Fibroblast of skin of back (primary cell): ENCODE data around the gene ATP9A.
"Not testable (repeated sequence)": the region's sequence is repeated elsewhere in the genome, so short reads cannot be mapped to it uniquely, and the experiment has no call there.

Experiments used
- DNase-seq: peaks from one replicate; pipeline ENCODE4 v3.0.0-alpha.2; 2013

ATP9A gene

GRCh38 chr20:51723026-51723425 is 45.2 kb downstream of the ATP9A start:
- not testable (repeated sequence) for DNase-seq

DNA sequence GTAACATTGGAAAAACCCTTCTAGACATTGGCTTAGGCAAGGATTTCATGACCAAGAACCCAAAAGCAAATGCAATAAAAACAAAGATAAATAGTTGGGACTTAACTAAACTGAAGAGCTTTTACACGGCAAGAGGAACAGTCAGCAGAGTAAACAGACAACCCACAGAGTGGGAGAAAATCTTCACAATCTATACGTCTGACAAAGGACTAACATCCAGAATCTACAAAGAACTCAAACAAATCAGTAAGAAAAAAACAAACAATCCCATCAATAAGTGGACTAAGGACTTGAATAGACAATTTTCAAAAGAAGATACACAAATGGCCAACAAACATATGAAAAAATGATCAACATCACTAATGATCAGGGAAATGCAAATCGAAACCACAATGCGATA is 45.9 kb downstream of the ATP9A start:
- not testable (repeated sequence) for DNase-seq

DNA sequence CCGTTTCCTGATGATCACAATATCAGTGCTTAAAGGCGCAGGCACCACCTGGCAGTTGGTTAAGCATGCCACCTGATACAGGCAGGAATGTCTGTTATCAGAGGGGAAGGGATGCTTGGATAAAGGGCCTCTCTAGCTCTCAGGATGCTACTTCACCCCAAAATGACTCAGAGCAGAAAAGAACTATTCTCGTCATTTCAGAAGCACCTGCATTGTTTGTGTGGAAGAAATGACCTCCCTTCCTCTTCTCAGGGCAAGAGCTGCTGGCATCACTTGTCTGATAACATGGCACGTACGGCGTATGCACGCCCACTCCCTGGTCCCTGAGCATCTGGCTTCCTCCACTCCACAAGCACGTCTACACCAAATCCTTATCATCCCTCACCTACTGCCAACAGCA is 47.3 kb downstream of the ATP9A start:
- no peak for DNase-seq

DNA sequence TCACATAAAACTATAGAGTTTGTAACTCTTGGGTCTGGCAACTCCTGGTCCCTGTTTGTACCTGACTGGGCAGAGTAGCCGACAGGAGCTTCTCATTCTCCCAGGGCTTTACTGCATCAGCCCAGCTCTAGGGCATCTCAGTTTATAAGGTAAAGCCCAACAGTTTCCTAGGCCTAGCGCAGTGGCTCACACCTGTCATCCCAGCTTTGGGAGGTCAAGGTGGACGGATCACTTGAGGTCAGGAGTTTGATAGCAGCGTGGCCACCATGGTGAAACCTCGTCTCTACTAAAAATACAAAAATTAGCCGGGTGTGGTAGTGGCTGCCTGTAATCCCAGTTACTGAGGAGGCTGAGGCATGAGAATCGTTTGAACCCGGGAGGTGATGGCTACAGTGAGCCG is 47.8 kb downstream of the ATP9A start:
- DNase-seq = no peak

DNA sequence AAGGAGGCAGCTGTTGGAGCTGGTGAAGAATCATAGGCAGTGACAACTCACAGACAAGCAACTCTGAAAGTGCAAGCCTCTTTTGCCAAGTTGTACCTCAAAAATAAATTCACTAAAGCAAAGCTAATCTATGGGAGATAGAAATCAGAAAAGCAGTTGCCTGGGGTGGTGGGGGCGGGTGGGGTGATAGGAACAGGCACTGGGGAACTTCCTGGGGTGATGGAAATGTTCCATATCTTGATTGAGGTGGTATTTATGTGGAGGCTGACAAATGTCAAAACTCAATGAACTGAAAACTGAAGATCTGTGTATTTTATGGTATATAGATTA is 52.4 kb downstream of the ATP9A start:
- DNase-seq = no peak

DNA sequence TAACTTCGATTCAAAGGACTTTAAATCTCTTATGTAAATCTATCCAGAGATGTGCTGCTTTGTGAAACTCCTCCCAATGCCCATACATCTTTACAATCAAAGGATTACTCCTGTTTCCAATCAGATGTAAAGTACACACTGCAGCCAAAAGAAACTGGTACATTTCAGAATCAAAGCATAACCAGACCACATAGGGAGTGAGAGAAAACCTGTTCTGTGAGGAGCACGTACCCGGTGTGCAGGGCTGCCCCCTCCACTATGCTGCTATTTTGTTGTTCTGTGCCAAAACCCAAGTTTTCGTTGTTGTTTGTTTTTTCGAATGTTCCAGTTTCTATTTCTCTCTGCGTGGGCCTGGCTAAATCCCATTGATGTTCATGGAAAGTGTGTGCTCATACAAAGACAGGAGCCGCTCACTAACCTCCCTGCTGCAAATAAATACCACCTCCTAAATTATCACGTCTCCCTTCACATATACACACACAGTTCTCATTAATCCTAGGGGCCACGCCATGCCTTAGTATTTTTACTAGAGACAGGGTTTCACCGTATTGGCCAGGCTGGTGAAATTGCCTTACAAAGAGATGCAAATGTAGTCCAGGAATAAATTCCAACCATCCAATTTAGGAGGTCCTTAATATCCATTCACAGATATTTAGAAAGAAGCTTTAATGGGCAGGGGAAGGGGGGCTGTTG is 52.9 kb downstream of the ATP9A start:
- no peak for DNase-seq

- DNase-seq = no peak
Observed at GRCh38 chr20:51713213-51713598, 55.0 kb downstream of the ATP9A start.

DNA sequence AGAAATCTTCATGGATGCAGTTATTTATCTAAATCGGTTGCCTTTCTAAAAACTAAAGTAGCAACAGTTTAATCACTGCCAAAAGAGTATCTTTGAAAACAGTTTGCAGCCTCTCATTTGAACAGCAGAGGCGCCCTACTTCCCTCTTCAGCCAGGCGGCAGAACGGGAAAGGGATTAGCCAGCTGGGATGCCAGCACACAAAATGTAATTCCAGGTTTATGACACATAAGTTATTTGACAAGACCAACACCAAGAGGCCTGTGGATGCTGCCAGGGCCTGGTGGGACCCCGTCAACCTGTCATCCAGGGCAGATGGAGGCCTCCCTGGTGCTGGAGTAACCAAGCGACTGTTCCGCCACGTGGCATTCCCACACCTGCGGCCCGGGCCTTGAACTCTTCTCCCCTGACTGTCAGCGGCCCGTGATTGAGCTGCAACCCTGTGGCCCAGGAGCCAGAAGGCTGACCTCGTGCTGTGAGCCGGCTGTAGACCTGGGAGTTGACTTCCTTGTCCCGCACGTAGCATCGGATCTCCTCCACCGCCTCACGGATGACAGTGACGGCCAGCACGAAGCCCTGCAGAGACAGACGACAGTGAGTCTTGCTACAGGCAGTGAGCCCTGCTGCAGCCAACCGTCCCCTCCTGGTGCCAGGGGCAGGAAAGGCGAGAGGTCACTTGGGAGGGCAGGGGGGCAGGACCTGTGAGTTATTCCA is 55.5 kb downstream of the ATP9A start:
- peak; percentile 62 for DNase-seq

- no peak for DNase-seq
Observed at GRCh38 chr20:51711426-51711825, 56.8 kb downstream of the ATP9A start.

GRCh38 chr20:51710361-51710894 is 57.8 kb downstream of the ATP9A start:
- no peak for DNase-seq

DNA sequence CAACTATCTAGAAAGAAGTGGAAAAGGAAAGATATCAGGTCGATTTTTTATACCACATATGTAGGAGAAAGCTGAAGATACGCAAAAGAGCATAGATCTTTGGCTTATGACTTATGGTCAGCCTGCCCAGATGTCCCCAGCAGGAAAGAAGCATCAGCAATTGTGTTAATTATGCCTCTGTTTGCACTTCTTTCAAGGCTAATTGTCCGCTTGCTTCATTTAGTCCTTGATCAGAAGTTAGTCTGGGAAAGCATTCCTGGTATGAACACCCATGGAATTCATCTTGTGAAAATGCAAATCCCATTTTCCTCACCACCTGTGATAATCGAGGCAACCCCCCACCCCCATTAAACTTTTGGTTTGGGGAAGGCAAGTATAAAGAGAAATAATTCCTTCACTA is 62.8 kb downstream of the ATP9A start:
- DNase-seq = no peak

DNA sequence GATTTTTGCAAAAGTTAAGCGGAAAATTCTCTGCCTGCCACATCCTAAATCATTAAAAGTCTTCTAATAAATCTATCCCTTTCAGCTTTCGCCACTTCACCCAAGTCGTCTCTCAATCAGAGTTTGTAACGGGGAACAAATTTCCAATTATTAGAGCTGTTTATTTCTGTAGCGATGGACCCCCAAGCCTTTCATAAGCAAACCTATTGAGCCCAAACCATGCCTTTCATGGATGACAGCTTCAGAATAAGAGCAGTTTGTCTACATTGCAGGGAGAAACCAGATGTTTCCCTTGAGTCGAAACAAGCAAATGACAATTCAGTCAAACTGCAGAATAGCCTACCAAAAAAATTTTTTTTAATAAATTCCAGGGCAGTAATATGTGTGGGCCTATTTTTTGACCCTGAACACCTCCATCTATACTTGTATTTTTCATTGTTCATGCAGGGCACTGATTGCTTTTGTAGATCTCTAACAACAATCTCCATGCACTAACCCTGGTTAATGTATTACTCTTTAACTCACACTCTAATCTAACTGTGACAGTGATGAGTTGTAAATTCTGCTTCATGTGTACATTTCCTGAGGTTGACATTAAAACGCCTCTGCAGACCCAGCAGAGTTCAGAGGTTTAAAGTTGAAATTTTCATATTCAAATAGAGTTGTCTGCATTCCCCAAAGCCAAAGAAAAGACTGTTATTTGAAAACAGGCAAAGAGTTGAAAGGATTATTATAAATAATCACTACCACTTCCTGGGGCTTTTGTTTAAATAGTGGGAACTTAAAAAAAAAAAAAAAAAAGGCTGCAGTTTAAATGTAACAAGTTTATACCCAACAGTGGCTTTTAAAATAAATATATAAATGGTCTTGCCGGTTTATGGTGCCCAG is 64.5 kb downstream of the ATP9A start:
- no peak for DNase-seq

- DNase-seq = no peak
Observed at GRCh38 chr20:51702556-51702955, 65.6 kb downstream of the ATP9A start.

- peak; percentile 47 for DNase-seq
Observed at GRCh38 chr20:51700809-51701285, 67.3 kb downstream of the ATP9A start.

GRCh38 chr20:51698252-51698651 is 69.9 kb downstream of the ATP9A start:
- no peak for DNase-seq

DNA sequence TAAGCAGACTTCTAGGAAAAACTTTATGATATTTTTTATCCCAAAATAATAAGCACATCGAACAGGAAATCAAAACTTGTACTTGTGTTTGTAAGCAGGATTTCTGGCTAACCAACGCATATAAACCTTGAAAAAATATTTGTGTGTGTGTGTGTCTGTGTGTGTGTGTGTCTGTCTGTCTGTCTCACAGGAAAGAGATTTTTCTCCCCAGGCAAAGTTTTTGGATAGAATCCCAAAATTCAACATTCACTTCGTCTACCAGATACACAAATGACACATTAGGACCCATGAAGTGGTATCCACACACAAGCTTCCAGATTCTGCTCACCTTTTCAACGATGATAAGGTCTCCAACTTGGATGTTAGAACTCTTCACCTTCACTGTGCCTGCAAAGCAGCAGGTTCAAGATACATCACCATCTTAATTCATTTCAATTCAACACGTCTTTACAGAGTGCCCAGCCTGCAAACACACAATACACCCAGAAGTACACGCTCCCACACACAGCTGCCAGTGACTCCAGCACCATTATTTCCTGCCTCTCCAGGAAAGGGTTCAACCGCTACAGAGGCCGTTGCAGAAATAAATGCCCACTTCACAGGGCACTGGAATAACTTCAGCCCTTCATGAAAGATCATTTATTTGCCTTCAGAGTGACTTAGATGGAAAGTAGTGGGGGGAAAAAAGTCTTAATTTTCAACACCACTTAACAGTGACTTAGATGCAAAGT is 70.9 kb downstream of the ATP9A start:
- DNase-seq = peak; percentile 23

GRCh38 chr20:51696304-51697071 is 71.7 kb downstream of the ATP9A start:
- DNase-seq = peak; percentile 28

- peak; percentile 84 for DNase-seq
Observed at GRCh38 chr20:51695574-51696303, 72.5 kb downstream of the ATP9A start.

DNA sequence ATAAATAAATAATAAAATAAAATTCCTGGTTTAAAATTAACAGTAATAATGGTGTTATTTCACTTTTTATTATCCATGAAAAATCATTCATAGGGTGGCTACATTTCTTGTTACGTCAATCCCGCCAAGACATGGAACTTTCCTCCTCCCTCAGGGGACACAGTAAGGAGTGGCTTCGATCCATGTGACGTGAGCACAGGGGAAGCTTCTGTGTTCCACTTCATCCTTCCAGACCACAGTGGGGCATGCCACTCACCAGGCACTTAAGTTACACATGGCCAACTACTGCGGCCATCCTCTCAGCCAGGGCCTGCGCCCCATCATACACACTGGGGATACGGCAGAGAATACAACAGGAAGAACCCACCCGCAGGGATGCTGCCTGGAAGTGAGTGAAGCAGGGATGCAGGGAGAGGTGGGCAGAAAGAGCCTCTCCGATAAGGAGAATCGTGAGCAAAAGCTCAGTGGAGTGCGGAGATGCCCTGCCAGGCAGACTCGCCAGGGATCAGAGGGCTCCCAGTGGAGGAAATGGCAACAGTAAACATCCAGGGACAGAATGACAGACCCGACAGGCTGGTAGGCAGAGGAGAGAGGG is 75.3 kb downstream of the ATP9A start:
- no peak for DNase-seq

GRCh38 chr20:51691703-51692102 is 76.5 kb downstream of the ATP9A start:
- DNase-seq = no peak
